GM12801 (cell line): ENCODE results near the gene MRPL24.

Experiments used
- TF ChIP-seq, protein P1 (sequence below): IDR thresholded peaks from one replicate; pipeline ENCODE4 v1.5.1; 2011; ENCODE audit warnings: control low read depth; ENCODE audit not compliant: insufficient read length; ENCODE audit errors: extremely low read depth

Gene MRPL24

GRCh38 chr1:156704930-156705320, 36.0 kb downstream of the MRPL24 start:
- TF ChIP-seq, protein P1, sequence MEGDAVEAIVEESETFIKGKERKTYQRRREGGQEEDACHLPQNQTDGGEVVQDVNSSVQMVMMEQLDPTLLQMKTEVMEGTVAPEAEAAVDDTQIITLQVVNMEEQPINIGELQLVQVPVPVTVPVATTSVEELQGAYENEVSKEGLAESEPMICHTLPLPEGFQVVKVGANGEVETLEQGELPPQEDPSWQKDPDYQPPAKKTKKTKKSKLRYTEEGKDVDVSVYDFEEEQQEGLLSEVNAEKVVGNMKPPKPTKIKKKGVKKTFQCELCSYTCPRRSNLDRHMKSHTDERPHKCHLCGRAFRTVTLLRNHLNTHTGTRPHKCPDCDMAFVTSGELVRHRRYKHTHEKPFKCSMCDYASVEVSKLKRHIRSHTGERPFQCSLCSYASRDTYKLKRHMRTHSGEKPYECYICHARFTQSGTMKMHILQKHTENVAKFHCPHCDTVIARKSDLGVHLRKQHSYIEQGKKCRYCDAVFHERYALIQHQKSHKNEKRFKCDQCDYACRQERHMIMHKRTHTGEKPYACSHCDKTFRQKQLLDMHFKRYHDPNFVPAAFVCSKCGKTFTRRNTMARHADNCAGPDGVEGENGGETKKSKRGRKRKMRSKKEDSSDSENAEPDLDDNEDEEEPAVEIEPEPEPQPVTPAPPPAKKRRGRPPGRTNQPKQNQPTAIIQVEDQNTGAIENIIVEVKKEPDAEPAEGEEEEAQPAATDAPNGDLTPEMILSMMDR, result no peak

GRCh38 chr1:156704166-156704711, 36.6 kb downstream of the MRPL24 start:
- TF ChIP-seq, protein P1, result no peak

DNA sequence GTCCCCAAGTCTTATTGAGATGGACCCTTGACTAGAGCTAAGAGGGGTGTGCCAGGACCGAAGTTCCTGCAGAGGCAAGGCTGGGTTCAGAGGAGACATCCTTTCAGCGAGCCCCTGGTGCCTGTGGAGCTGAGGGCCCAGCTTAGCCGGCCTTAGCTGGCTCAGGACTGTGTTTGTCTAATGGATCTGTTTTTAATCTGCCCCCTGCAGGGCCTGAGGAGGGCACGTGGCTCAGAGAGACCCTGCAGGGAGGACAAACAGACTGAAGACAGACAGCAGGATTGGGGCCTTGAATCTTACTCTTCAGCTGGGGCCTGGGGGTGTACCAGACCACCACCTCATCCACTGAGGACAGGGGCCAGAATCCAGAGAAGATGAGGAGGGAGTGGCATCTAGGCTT, 37.1 kb downstream of the MRPL24 start:
- TF ChIP-seq, protein P1, result no peak

DNA sequence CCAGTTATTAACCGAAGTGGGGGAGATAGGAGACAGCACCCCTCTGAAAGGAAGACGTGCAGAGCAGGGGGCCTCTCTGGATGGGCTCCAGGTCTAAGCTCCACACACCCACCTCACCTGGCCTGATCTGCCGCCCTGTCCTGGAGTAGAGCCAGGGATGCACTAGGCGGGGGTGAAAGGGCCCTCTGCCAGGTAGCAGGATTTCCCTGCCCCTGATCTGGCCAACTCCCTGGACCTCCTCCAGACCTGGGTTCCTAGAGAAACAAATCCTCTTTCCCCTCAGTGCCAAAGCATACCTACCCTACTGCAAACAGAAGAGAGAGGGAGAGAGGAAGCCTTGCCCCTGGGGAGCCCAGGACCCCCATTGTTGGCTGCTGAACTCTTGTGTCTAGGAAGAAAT, 37.6 kb downstream of the MRPL24 start:
- TF ChIP-seq, protein P1, result no peak

DNA sequence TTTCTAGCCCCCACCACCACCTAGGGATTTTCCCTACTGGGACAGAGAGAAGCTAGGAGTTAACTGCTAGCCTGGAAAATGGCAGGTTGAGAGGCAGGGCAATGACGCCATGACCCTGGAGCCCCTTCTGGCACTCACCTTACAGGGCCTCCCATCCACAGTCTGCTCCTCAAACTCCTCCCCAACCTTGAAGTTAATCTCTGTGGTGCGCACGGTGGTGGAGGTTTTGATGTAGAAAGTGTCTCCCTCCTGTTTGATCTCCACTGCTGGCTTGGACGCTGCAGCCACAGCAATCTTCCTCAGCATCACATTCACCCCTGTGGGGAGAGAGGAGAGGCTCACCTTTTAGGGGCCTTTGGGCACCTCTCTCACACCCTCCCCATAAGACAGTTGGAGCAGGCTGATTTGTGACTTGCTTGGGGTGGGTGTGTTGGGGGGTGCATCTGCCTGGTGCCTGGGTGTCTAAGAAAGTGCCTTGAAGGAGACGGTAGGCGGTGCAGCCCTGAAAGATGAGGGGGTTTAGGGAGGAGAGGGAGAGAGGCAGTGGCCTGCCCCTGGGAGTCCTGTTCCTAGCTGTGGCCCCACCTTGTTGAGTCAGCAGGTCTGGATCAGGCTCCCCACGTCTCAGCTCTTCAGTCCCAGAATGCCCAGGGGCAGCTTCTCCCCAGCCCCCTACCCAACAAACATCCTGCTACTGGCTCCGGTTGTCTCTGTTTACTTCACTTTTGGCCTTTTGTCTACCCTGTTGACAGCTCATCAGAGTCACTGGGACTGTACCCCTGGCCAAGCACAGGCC, 40.0 kb downstream of the MRPL24 start:
- TF ChIP-seq, protein P1, result no peak

DNA sequence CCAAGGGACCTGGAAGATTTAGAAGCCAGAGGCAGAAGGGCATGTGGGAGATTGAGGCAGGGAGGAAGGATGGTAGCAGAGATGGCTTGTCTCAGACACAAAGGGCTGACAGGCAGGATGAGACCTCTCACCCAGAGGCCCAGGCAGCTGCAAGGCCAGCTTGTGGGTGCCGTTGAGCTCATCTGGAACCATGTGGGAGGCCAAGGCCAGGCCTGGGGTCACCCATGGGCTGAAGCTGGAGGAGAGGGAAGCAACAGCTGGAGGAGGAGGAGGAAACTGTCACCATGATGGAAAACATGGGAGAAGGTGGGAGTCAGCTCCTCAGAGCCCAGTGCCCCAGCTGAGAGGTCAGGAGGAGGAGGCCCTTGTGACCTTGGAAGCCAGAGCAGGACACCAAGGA, 41.9 kb downstream of the MRPL24 start:
- TF ChIP-seq, protein P1, result no peak

- TF ChIP-seq, protein P1, result no peak
Observed at GRCh38 chr1:156697481-156697880, 43.4 kb downstream of the MRPL24 start.
